ENCODE results near the gene NSD2.

DNA sequence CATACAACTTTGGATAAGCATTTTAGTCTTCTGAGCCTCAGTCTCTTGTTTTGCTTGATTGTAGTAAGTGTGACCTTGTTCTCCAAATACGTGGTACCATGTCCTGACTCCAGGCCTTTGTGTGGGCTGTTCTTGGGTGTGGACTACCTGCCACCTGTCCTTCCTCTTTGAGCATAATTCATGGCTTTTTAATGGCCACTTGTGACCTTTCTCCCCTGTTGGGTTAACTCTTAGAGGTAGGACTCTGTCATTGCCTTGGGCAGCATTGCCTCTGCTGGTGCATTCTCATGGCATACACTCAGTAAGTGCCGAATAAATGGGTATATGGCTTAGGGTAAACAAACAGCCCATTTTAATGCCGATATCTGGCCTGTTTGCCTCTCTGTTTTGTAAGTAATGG lies 3.0 kb downstream of the NSD2 start:
- TF ChIP-seq, protein P1, sequence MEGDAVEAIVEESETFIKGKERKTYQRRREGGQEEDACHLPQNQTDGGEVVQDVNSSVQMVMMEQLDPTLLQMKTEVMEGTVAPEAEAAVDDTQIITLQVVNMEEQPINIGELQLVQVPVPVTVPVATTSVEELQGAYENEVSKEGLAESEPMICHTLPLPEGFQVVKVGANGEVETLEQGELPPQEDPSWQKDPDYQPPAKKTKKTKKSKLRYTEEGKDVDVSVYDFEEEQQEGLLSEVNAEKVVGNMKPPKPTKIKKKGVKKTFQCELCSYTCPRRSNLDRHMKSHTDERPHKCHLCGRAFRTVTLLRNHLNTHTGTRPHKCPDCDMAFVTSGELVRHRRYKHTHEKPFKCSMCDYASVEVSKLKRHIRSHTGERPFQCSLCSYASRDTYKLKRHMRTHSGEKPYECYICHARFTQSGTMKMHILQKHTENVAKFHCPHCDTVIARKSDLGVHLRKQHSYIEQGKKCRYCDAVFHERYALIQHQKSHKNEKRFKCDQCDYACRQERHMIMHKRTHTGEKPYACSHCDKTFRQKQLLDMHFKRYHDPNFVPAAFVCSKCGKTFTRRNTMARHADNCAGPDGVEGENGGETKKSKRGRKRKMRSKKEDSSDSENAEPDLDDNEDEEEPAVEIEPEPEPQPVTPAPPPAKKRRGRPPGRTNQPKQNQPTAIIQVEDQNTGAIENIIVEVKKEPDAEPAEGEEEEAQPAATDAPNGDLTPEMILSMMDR (IDR thresholded peaks at IDR 0.05), result no peak
- TF ChIP-seq POLR2A (IDR thresholded peaks at IDR 0.05), result no peak

All from right lobe of liver (tissue), 4 donors.